Hypothalamus (tissue), 51 donors: ENCODE results near the gene NPTXR.

Experiments
- DNase-seq, 51 donors: peaks; one replicate each; lab custom pipeline; 2025; lab: John Stamatoyannopoulos, UW

Gene NPTXR

DNA sequence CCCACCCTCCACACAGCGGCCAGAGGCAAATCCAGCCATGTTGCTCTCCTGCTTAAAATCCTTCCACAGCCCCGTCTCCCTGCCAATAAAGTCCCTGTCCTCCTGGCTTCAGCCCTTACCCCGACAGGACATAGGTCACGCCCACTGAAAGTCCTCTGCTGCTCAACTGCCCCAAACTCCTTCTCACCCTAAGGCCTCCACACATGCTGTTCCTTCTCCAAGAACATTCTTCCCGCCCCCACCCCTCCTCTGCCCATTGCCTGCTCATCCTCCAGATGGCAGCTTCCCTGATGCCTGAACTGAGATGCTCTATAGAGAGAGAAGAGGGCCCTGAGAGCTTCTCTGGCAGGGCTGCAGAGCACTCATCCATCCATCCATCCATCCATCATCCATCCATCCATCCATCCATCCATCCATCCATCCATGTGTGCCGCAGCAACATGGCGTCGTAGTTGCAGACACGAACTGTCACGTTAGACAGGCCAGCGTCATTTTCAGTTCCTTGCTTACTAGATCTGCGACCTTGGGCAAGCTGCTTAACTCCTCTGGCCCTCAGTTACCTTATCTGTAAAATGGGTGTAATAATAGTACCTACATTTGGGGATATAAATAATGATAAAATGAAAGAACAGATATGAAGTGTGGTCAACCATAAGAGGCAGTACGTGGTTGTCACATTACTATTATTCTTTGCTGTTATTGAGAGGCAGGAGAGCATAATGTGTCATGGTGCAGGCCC is 9.4 kb downstream of the NPTXR start:
- DNase-seq: no peak

DNA sequence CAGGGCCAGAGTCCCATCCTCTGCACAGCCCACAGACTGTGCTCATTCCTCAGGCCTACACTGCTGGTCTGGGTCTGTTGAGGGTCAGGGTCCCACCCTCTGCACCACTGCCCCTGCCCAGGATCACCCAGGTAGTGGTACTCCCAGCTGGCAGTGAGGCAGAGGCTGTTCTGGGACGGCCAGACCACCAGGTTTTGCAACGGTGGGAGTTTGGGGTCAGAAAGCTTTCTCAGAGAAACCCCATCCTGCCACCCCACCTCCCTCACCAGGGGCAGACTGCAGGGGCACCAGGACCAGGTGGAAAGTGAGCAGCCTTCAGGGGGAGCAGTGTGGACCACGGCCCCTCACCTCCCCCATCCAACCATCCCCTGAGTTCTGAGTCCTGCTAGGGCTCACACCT is 10.8 kb downstream of the NPTXR start:
- no peak for DNase-seq

DNA sequence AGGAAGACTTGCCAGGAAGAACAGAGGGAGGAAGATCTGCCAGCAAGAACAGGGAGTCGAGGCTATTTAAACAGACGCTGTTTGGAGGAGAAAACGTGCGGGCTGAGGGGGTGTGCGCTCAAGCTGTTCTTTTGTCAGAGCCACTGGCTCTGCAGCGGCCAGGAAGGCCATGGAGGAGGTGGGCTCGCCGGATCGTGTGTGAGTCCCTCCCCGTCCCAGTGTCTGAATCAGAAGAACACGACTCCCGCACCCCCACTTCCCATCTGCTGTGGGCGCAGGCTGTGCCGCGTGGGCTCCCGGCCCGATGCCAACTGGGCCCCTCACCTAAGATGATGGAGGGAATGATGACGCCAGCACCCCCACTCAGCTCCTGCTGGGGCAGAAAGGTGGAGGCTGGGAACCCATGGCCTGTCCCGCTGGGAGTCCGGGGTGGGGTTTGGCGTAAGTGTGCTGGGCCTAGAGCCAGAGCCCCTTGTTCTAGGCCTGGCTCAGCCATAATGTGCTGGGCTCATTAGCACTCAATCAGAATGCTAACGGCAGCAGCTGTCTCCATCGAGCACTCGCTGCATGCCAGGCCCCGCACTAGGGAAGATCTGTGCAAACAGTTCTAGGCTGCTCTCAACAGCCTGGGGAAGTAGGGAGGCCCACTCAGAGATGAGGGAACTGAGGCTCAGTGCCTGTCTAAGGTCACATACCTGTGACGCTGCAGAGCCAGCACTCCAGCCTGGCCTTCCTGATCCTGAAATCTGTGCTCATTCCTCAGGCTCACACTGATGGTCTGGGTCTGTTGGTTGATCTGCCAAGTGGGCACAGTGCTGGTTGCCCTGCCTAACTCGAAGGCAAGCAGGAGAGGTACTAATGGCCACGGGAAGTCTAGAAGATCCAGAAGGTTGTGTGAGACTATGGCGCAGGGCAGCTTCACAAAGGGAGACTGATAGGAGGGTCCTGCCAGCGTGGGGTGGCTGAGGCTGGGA is 11.5 kb downstream of the NPTXR start:
- DNase-seq: peak in 20 of 51 donors; percentile 11 to 85 (median 39)

GRCh38 chr22:38831166-38831945 is 12.5 kb downstream of the NPTXR start:
- DNase-seq: peak in 1 of 51 donors; percentile 35

DNA sequence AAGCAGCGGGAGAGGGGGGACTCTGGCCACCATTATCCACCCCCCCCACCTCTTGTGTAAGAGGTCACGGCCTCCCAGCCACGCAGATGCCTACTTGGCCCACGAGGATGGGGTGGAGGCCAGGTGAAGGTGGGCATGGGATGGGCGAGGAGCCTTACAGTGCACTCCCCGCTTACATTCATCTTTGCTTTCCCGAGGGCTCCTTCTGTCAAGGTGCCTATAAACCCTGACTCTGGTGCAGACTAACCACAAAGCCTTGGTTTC is 13.1 kb downstream of the NPTXR start:
- DNase-seq: no peak

DNA sequence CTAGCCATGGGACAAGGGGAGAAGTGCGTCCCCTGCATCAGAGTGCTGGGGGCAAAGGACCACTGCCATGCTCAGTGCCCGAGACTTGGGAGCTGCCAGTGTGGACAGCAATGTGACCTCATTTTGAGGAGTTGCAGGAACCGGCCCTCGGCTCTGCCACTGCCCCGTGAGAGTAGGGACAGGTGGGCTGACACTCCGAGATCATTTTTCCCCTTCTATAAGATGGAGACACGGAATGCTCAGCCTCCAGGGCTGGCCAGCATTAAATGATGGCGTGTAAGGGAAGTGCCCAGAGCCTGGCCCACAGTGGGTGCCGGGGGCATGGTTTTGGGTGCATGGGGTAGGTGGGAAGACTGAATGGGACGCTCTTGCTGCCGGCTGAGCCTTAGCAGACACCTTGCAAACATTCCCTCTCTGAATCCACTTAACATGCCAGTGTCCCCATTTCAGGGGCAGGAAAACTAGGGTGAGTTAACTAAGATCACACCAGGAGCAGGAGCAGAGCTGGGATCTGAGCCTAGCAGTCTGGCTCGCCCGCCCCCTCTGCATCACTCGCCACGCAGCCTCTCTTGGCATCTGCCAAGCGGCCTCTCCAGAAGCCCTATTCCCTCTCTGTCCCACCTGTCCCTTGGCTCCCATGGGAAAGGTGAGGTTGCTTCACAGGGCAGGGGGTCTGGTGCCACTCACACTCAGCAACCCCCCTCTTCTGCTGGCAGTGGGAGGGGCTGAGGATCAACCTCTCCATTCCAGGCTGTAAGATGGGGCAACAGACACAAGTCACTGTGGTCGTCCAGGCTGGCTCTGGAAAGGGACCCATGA is 13.6 kb downstream of the NPTXR start:
- no peak for DNase-seq

GRCh38 chr22:38829485-38829884 is 14.3 kb downstream of the NPTXR start:
- no peak for DNase-seq

GRCh38 chr22:38828616-38829205 is 15.1 kb downstream of the NPTXR start:
- no peak for DNase-seq

GRCh38 chr22:38828191-38828590 is 15.6 kb downstream of the NPTXR start:
- no peak for DNase-seq

- DNase-seq: no peak
These were observed 16.3 kb downstream of the NPTXR start for GRCh38 chr22:38827510-38827909.

GRCh38 chr22:38826801-38827200 is 17.0 kb downstream of the NPTXR start:
- no peak for DNase-seq

- DNase-seq: no peak
These were observed 17.4 kb downstream of the NPTXR start for GRCh38 chr22:38826386-38826785.

GRCh38 chr22:38824585-38824984 is 19.2 kb downstream of the NPTXR start:
- DNase-seq: peak in 26 of 51 donors; percentile 6 to 72 (median 40)

DNA sequence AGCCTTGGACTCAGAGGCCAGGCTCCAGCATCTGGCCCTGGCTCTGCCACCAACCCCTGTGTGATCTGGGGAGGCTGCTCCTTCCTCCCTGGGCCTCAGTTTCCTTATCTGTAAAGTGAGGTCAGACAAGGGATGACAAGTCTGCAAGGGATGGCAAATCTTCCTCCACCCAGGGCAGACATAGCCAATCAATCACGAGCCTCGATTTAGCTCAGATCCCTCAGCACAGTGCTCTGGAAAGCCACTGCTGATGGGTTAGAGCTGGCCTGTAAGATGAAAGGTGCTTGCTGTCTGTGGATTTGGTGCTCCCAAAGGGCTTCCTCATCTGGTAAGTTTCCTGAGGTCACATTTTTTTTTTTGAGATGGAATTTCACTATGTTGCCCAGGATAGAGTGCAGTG is 20.2 kb downstream of the NPTXR start:
- no peak for DNase-seq

- DNase-seq: no peak
These were observed 20.8 kb downstream of the NPTXR start for GRCh38 chr22:38823076-38823475.

DNA sequence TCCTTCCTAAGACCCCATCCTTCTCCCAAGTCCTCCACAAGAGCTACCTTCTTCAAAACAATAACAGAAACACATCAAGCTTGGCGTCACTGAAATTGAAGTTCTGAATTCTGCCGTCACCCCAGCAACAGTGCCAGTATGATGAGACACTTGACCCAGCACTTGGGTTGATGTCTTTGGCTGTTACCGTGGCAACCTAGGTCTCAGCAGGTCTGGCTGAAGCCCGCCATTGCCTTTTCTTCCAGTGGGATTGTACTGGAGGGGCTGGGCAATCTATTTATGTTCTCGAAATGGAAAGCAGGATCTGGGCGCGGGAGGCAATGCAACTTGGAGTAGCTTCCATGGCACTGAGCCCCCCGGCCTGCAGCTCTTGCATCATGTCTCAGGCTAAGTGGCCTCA is 23.8 kb downstream of the NPTXR start:
- DNase-seq: peak in 8 of 51 donors; percentile 12 to 62 (median 34)

- no peak for DNase-seq
These were observed 24.4 kb downstream of the NPTXR start for GRCh38 chr22:38819387-38819940.

GRCh38 chr22:38817196-38817595 is 26.6 kb downstream of the NPTXR start:
- no peak for DNase-seq

- no peak for DNase-seq
These were observed 28.0 kb downstream of the NPTXR start for GRCh38 chr22:38815842-38816241.

- no peak for DNase-seq
These were observed 32.6 kb downstream of the NPTXR start for GRCh38 chr22:38811241-38811640.
